ENCODE results near the gene MLLT10.
"Not testable (repeated sequence)": the region's sequence is repeated elsewhere in the genome, so short reads cannot be mapped to it uniquely, and the experiment has no call there.

The MLLT10 gene

GRCh38 chr10:21604651-21605050 lies 70.6 kb downstream of the MLLT10 start:
- Histone ChIP-seq H3K9me3 (ENCODE audit: control insufficient read depth in 1 of 2, low read length in 2 of 2) (peaks cover 0 to 6% of the 10 kb centered on the region in 2 donors), H3K27me3 (ENCODE audit: control insufficient read depth in 1 of 2, insufficient read depth in 2 of 2, low read length in 2 of 2) (no peaks in the 10 kb centered on the region), H3K9ac (ENCODE audit: low read depth in 1 of 2, low read length in 2 of 2) (no peak overlapping the region), H3K27ac (ENCODE audit: low read depth, low read length) (no peak overlapping the region), H3K4me3 (ENCODE audit: low read depth in 1 of 2, low read length in 2 of 2) (no peak overlapping the region), H3K4me1 (ENCODE audit: control insufficient read depth in 1 of 2, insufficient read depth in 2 of 2, low read length in 2 of 2) (no peaks in the 10 kb centered on the region), H3K36me3 (ENCODE audit: control insufficient read depth in 1 of 2, insufficient read depth in 2 of 2, low read length in 2 of 2) (peaks cover 3 to 10% of the 10 kb centered on the region in 2 donors)

- no peak overlapping the region for H3K27ac ChIP-seq (ENCODE audit: low read depth, low read length)
- H3K36me3 ChIP-seq (ENCODE audit: control insufficient read depth in 1 of 2, insufficient read depth in 2 of 2, low read length in 2 of 2): peaks cover 7 to 14% of the 10 kb centered on the region in 2 donors
- H3K9me3 ChIP-seq (ENCODE audit: control insufficient read depth in 1 of 2, low read length in 2 of 2): peaks cover 0 to 6% of the 10 kb centered on the region in 2 donors
- H3K4me3 ChIP-seq (ENCODE audit: low read depth in 1 of 2, low read length in 2 of 2): no peak overlapping the region
- no peaks in the 10 kb centered on the region for H3K27me3 ChIP-seq (ENCODE audit: control insufficient read depth in 1 of 2, insufficient read depth in 2 of 2, low read length in 2 of 2)
- H3K4me1 ChIP-seq (ENCODE audit: control insufficient read depth in 1 of 2, insufficient read depth in 2 of 2, low read length in 2 of 2): no peaks in the 10 kb centered on the region
- no peak overlapping the region for H3K9ac ChIP-seq (ENCODE audit: low read depth in 1 of 2, low read length in 2 of 2)
Measured at GRCh38 chr10:21607907-21608306, 73.9 kb downstream of the MLLT10 start.

DNA sequence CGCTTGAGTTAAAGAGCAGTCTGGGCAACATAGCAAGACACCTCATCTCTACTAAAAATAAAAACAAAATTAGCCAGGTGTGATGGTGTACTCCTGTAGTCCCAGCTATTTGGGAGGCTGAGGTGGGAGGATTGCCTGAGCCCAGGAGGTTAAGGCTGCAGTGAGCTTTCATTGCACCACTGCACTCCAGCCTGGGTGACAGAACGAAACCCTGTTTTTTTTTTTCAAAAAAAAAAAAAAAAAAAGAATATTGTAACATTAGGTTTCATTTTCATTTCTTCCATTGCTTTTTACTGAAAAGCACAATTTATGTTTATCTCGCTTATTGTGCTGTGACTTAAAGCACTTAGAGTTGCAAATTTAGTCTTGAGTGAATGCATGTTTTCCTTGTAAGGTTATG lies 80.0 kb downstream of the MLLT10 start:
- no peaks in the 10 kb centered on the region for H3K4me1 ChIP-seq (ENCODE audit: control insufficient read depth in 1 of 2, insufficient read depth in 2 of 2, low read length in 2 of 2)
- H3K27ac ChIP-seq (ENCODE audit: low read depth, low read length): no peak overlapping the region
- no peak overlapping the region for H3K4me3 ChIP-seq (ENCODE audit: low read depth in 1 of 2, low read length in 2 of 2)
- H3K36me3 ChIP-seq (ENCODE audit: control insufficient read depth in 1 of 2, insufficient read depth in 2 of 2, low read length in 2 of 2): peaks cover 4% of the 10 kb centered on the region in 2 donors
- H3K9ac ChIP-seq (ENCODE audit: low read depth in 1 of 2, low read length in 2 of 2): no peak overlapping the region
- H3K9me3 ChIP-seq (ENCODE audit: control insufficient read depth in 1 of 2, low read length in 2 of 2): peaks cover 0 to 1% of the 10 kb centered on the region in 2 donors
- H3K27me3 ChIP-seq (ENCODE audit: control insufficient read depth in 1 of 2, insufficient read depth in 2 of 2, low read length in 2 of 2): no peaks in the 10 kb centered on the region

DNA sequence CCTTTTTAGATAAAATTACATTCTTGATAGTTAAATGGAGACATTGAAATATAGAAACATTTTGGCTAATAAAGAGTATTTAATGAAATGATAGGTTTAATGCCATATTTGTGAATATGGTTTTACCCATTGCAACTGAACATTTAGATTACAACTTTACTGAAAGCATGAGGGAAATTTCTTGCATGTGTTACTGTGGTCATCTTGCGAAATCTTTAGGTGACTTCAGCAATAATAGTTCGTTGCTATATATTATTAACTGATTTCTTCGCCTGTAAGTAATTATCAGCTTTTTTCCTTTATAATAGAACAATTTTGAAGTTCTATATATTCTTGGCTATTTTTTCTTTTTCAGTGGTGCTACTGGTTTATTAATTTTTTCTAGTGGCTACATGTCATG lies 83.2 kb downstream of the MLLT10 start:
- Histone ChIP-seq H3K27ac (ENCODE audit: low read depth, low read length) (no peak overlapping the region), H3K27me3 (ENCODE audit: control insufficient read depth in 1 of 2, insufficient read depth in 2 of 2, low read length in 2 of 2) (no peaks in the 10 kb centered on the region), H3K9me3 (ENCODE audit: control insufficient read depth in 1 of 2, low read length in 2 of 2) (no peaks in the 10 kb centered on the region), H3K9ac (ENCODE audit: low read depth in 1 of 2, low read length in 2 of 2) (no peak overlapping the region), H3K4me3 (ENCODE audit: low read depth in 1 of 2, low read length in 2 of 2) (no peak overlapping the region), H3K36me3 (ENCODE audit: control insufficient read depth in 1 of 2, insufficient read depth in 2 of 2, low read length in 2 of 2) (peaks cover under 1 to 4% of the 10 kb centered on the region in 2 donors), H3K4me1 (ENCODE audit: control insufficient read depth in 1 of 2, insufficient read depth in 2 of 2, low read length in 2 of 2) (no peaks in the 10 kb centered on the region)

DNA sequence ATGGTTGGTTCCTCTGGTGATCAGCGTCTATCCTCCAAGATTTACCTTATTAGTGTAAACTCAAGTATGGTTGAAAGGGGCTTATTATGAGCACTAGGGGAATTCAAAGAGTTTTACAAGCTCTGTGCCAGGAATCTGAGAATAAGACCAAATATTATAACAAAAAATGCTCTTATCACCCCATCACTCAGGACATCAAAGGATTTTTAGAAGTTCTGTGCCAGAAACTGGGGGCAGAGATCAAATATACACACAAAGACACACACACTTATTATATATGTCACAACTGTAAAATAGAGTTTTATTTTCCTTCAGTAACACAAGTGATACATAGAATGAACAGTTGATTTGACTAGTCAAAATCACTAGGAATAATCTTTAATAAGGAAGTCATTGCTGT lies 89.3 kb downstream of the MLLT10 start:
- Histone ChIP-seq H3K9ac (ENCODE audit: low read depth in 1 of 2, low read length in 2 of 2) (no peak overlapping the region), H3K9me3 (ENCODE audit: control insufficient read depth in 1 of 2, low read length in 2 of 2) (no peaks in the 10 kb centered on the region), H3K4me1 (ENCODE audit: control insufficient read depth in 1 of 2, insufficient read depth in 2 of 2, low read length in 2 of 2) (no peaks in the 10 kb centered on the region), H3K27ac (ENCODE audit: low read depth, low read length) (no peak overlapping the region), H3K36me3 (ENCODE audit: control insufficient read depth in 1 of 2, insufficient read depth in 2 of 2, low read length in 2 of 2) (peaks cover 0 to 19% of the 10 kb centered on the region in 2 donors), H3K4me3 (ENCODE audit: low read depth in 1 of 2, low read length in 2 of 2) (no peak overlapping the region), H3K27me3 (ENCODE audit: control insufficient read depth in 1 of 2, insufficient read depth in 2 of 2, low read length in 2 of 2) (no peaks in the 10 kb centered on the region)

- H3K9me3 ChIP-seq (ENCODE audit: control insufficient read depth in 1 of 2, low read length in 2 of 2); H3K4me3 ChIP-seq (ENCODE audit: low read depth in 1 of 2, low read length in 2 of 2); H3K9ac ChIP-seq (ENCODE audit: low read depth in 1 of 2, low read length in 2 of 2); H3K27me3 ChIP-seq (ENCODE audit: control insufficient read depth in 1 of 2, insufficient read depth in 2 of 2, low read length in 2 of 2); H3K4me1 ChIP-seq (ENCODE audit: control insufficient read depth in 1 of 2, insufficient read depth in 2 of 2, low read length in 2 of 2); H3K27ac ChIP-seq (ENCODE audit: low read depth, low read length): not testable (repeated sequence)
- H3K36me3 ChIP-seq (ENCODE audit: control insufficient read depth in 1 of 2, insufficient read depth in 2 of 2, low read length in 2 of 2): peaks cover 0 to 19% of the 10 kb centered on the region in 2 donors
Measured at GRCh38 chr10:21624421-21624820, 90.4 kb downstream of the MLLT10 start.

GRCh38 chr10:21624951-21625350 lies 90.9 kb downstream of the MLLT10 start:
- Histone ChIP-seq H3K9me3 (ENCODE audit: control insufficient read depth in 1 of 2, low read length in 2 of 2) (no peaks in the 10 kb centered on the region), H3K4me1 (ENCODE audit: control insufficient read depth in 1 of 2, insufficient read depth in 2 of 2, low read length in 2 of 2) (no peaks in the 10 kb centered on the region), H3K4me3 (ENCODE audit: low read depth in 1 of 2, low read length in 2 of 2) (no peak overlapping the region), H3K9ac (ENCODE audit: low read depth in 1 of 2, low read length in 2 of 2) (no peak overlapping the region), H3K27me3 (ENCODE audit: control insufficient read depth in 1 of 2, insufficient read depth in 2 of 2, low read length in 2 of 2) (no peaks in the 10 kb centered on the region), H3K27ac (ENCODE audit: low read depth, low read length) (no peak overlapping the region), H3K36me3 (ENCODE audit: control insufficient read depth in 1 of 2, insufficient read depth in 2 of 2, low read length in 2 of 2) (peaks cover 0 to 19% of the 10 kb centered on the region in 2 donors)

GRCh38 chr10:21625623-21626229 lies 91.7 kb downstream of the MLLT10 start:
- H3K27ac ChIP-seq (ENCODE audit: low read depth, low read length): no peak overlapping the region
- no peak overlapping the region for H3K9ac ChIP-seq (ENCODE audit: low read depth in 1 of 2, low read length in 2 of 2)
- H3K9me3 ChIP-seq (ENCODE audit: control insufficient read depth in 1 of 2, low read length in 2 of 2): no peaks in the 10 kb centered on the region
- H3K36me3 ChIP-seq (ENCODE audit: control insufficient read depth in 1 of 2, insufficient read depth in 2 of 2, low read length in 2 of 2): peaks cover 4 to 23% of the 10 kb centered on the region in 2 donors
- no peak overlapping the region for H3K4me3 ChIP-seq (ENCODE audit: low read depth in 1 of 2, low read length in 2 of 2)
- no peaks in the 10 kb centered on the region for H3K4me1 ChIP-seq (ENCODE audit: control insufficient read depth in 1 of 2, insufficient read depth in 2 of 2, low read length in 2 of 2)
- no peaks in the 10 kb centered on the region for H3K27me3 ChIP-seq (ENCODE audit: control insufficient read depth in 1 of 2, insufficient read depth in 2 of 2, low read length in 2 of 2)

GRCh38 chr10:21626457-21627161 lies 92.6 kb downstream of the MLLT10 start:
- Histone ChIP-seq H3K4me1 (ENCODE audit: control insufficient read depth in 1 of 2, insufficient read depth in 2 of 2, low read length in 2 of 2) (no peaks in the 10 kb centered on the region), H3K9me3 (ENCODE audit: control insufficient read depth in 1 of 2, low read length in 2 of 2) (no peaks in the 10 kb centered on the region), H3K27me3 (ENCODE audit: control insufficient read depth in 1 of 2, insufficient read depth in 2 of 2, low read length in 2 of 2) (no peaks in the 10 kb centered on the region), H3K4me3 (ENCODE audit: low read depth in 1 of 2, low read length in 2 of 2) (no peak overlapping the region), H3K9ac (ENCODE audit: low read depth in 1 of 2, low read length in 2 of 2) (no peak overlapping the region), H3K36me3 (ENCODE audit: control insufficient read depth in 1 of 2, insufficient read depth in 2 of 2, low read length in 2 of 2) (peaks cover 5 to 23% of the 10 kb centered on the region in 2 donors), H3K27ac (ENCODE audit: low read depth, low read length) (no peak overlapping the region)

DNA sequence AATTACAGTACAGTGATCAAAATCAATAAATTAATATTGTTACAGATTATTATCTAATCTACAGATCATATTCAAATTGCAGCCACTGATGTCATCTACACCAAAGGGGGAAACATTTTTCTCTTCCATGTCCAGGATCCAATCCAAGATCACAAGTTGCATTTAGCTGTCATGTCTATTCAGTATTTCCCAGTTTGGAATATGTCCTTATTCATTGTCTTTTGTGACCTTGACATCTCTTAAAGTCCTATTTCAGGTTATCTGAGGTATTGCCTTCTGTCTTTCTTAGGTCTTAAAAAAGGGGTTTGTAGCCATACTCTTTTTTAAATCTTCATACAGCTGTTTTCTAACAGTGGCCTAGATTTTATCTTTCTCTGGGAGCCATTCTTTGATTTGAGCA lies 93.3 kb downstream of the MLLT10 start:
- H3K27me3 ChIP-seq (ENCODE audit: control insufficient read depth in 1 of 2, insufficient read depth in 2 of 2, low read length in 2 of 2): no peaks in the 10 kb centered on the region
- no peaks in the 10 kb centered on the region for H3K9me3 ChIP-seq (ENCODE audit: control insufficient read depth in 1 of 2, low read length in 2 of 2)
- no peaks in the 10 kb centered on the region for H3K4me1 ChIP-seq (ENCODE audit: control insufficient read depth in 1 of 2, insufficient read depth in 2 of 2, low read length in 2 of 2)
- no peak overlapping the region for H3K4me3 ChIP-seq (ENCODE audit: low read depth in 1 of 2, low read length in 2 of 2)
- H3K27ac ChIP-seq (ENCODE audit: low read depth, low read length): no peak overlapping the region
- H3K36me3 ChIP-seq (ENCODE audit: control insufficient read depth in 1 of 2, insufficient read depth in 2 of 2, low read length in 2 of 2): peaks cover 5 to 23% of the 10 kb centered on the region in 2 donors
- H3K9ac ChIP-seq (ENCODE audit: low read depth in 1 of 2, low read length in 2 of 2): no peak overlapping the region
